GM12892 (cell line): ENCODE results near the gene ZNF746.

Source experiments
- POLR2A ChIP-seq: IDR thresholded peaks from 2 replicates; pipeline ENCODE4 v1.6.1; 2011; ENCODE audit warnings: low read depth, low read length, control low read depth
- POLR2AphosphoS5 ChIP-seq: IDR thresholded peaks from 2 replicates; pipeline ENCODE4 v1.6.1; 2011; ENCODE audit warnings: low read depth, low read length, control low read depth
- TAF1 ChIP-seq: IDR thresholded peaks from 2 replicates; pipeline ENCODE4 v1.6.1; 2011; ENCODE audit warnings: low read depth, mild to moderate bottlenecking, control low read depth, low read length, borderline replicate concordance

DNA sequence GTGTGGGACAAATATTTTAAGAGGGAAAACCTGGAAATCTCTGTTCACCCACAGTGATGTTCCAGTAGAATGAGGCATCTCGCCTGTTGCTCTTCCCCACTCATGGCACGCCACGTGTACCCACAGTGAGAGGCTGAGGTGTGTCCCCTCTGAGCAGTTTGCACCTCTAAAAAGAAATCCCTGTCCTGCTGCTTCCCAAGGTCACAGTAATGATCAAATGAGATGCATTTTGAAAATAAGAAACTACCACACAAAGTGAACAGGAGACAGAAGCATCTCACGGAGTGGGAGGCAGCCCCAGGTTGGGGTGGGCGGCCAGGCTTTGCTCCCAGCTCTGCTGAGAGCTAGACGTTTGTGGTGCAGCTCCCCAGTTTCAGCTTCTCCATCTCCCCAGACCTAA, 24.4 kb downstream of the ZNF746 start:
- TF ChIP-seq POLR2A (no peak), POLR2AphosphoS5 (no peak), TAF1 (no peak)
